Lower leg skin (tissue), 3 donors: ENCODE data around the gene MTFR1L.

Experiments used
- POLR2A ChIP-seq, 2 donors: fragments of 450-650 bp; IDR thresholded peaks; one replicate each; pipeline ENCODE4 v1.6.1; 2016 to 2017; ENCODE audit warnings: antibody characterized with exemption in 2 of 2, mild to moderate bottlenecking in 1 of 2, moderate library complexity in 1 of 2
- TF ChIP-seq, protein P1 (sequence below), 3 donors: fragments of 450-650 bp; IDR thresholded peaks; one replicate each; pipeline ENCODE4 v1.5.1; 2016; ENCODE audit warnings: antibody characterized with exemption in 3 of 3, mild to moderate bottlenecking in 3 of 3, moderate library complexity in 2 of 3

DNA sequence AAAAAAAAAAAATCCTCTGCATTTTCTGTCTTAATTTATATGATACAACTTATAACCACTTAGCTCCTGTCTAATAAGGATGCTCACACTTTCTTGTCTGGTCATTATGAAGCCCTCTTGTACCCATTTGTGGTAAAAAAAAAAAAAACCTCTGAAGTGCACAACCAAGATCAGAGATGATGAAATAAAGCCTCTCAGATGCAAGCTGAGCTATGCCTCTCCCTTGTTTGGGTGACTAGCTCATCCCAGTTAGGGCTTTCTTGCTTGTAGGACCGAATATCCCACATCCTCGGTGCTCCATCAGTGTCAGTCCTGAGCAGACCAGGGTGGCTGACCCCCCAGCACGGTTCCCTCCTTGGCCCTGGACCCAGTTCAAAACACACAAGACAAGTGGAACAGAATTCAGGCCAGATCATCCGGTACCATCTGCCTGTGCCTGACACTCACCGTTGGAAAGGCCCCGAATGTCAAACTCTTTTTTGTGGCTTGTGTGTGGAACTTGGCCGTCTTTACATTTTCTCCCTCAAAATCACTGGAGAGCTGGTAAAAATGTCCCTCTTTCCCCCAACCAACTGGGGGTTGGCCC, 26.1 kb upstream of the MTFR1L start:
- no peak for TF ChIP-seq POLR2A (IDR thresholded peaks at IDR 0.05)
- TF ChIP-seq, protein P1, sequence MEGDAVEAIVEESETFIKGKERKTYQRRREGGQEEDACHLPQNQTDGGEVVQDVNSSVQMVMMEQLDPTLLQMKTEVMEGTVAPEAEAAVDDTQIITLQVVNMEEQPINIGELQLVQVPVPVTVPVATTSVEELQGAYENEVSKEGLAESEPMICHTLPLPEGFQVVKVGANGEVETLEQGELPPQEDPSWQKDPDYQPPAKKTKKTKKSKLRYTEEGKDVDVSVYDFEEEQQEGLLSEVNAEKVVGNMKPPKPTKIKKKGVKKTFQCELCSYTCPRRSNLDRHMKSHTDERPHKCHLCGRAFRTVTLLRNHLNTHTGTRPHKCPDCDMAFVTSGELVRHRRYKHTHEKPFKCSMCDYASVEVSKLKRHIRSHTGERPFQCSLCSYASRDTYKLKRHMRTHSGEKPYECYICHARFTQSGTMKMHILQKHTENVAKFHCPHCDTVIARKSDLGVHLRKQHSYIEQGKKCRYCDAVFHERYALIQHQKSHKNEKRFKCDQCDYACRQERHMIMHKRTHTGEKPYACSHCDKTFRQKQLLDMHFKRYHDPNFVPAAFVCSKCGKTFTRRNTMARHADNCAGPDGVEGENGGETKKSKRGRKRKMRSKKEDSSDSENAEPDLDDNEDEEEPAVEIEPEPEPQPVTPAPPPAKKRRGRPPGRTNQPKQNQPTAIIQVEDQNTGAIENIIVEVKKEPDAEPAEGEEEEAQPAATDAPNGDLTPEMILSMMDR (IDR thresholded peaks at IDR 0.05): no peak
